Skeletal muscle tissue (tissue), 4 donors: ENCODE data around the gene PMF1. TPM values are rescaled to one million over a fixed set of nuclear protein-coding genes. Genes with fewer than 3 reads are reported as not detected.

Experiments used
- H3K27ac ChIP-seq: one replicate; pipeline ENCODE4 v1.7.0; 2013; ENCODE audit warnings: mild to moderate bottlenecking, low read depth, low read length, inconsistent platforms
- H3K27me3 ChIP-seq, 3 donors: one replicate each; pipeline ENCODE4 v1.7.0; 2013; ENCODE audit warnings: low read length in 3 of 3; ENCODE audit not compliant: control insufficient read depth in 3 of 3, insufficient read depth in 3 of 3
- H3K36me3 ChIP-seq, 3 donors: one replicate each; pipeline ENCODE4 v1.7.0; 2013; ENCODE audit warnings: low read length in 3 of 3; ENCODE audit not compliant: control insufficient read depth in 3 of 3, insufficient read depth in 3 of 3
- H3K4me1 ChIP-seq, 3 donors: one replicate each; pipeline ENCODE4 v1.7.0; 2013; ENCODE audit warnings: low read length in 3 of 3, mild to moderate bottlenecking in 3 of 3; ENCODE audit not compliant: control insufficient read depth in 3 of 3, insufficient read depth in 3 of 3
- H3K4me3 ChIP-seq, 3 donors: one replicate each; pipeline ENCODE4 v1.7.0; 2013; ENCODE audit warnings: low read length in 3 of 3
- H3K9ac ChIP-seq, 3 donors: one replicate each; pipeline ENCODE4 v1.7.0; 2013; ENCODE audit warnings: low read length in 3 of 3, mild to moderate bottlenecking in 3 of 3, moderate library complexity in 2 of 3, low read depth in 1 of 3
- H3K9me3 ChIP-seq, 3 donors: one replicate each; pipeline ENCODE4 v1.7.0; 2013; ENCODE audit warnings: low read length in 3 of 3; ENCODE audit not compliant: control insufficient read depth in 3 of 3
- total RNA-seq: library from RNA; depleted of rRNA; stranded (reverse); fragments of >200 nt; gene quantifications from one replicate; pipeline ENCODE4 v1.2.3, GENCODE V29; 2014
- donor health status: Osteomylitis.

PMF1 gene, protein sequence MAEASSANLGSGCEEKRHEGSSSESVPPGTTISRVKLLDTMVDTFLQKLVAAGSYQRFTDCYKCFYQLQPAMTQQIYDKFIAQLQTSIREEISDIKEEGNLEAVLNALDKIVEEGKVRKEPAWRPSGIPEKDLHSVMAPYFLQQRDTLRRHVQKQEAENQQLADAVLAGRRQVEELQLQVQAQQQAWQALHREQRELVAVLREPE
- 50.6 TPM for total RNA-seq

DNA sequence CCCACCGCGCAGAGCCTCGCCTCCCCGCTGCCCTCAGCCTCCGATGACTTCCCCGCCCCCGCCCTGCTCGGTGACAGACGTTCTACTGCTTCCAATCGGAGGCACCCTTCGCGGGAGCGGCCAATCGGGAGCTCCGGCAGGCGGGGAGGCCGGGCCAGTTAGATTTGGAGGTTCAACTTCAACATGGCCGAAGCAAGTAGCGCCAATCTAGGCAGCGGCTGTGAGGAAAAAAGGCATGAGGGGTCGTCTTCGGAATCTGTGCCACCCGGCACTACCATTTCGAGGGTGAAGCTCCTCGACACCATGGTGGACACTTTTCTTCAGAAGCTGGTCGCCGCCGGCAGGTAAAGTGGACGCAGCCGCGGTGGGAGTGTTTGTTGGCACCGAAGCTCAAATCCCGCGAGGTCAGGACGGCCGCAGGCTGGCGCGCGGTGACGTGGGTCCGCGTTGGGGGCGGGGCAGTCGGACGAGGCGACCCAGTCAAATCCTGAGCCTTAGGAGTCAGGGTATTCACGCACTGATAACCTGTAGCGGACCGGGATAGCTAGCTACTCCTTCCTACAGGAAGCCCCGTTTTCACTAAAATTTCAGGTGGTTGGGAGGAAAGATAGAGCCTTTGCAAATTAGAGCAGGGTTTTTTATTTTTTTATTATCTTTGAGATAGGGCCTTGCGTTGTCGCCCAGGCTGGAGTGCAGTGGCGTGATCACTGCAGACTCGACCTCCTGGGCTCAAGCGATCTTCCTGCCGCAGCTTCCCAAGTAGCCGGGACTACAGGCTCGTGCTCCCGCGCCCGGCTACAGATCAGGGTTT, at the start of gene PMF1:
Gene PMF1, plus strand, starts transcription at position 175 of the 811 bp plus-strand sequence. Its CDS starts 9 bp downstream, at position 184.
- peak within 1 kb of the TSS; percentile 92 to 99 (median 96) for H3K9ac ChIP-seq
- peaks cover 17 to 21% (median 18%) of the 10 kb centered on the region in 3 donors for H3K36me3 ChIP-seq

GRCh38 chr1:156163712-156164111, 49.1 kb upstream of the PMF1 start:
- Histone ChIP-seq H3K36me3 (no peaks in the 10 kb centered on the region), H3K27ac (no peak overlapping the region), H3K4me3 (no peak overlapping the region), H3K27me3 (no peaks in the 10 kb centered on the region), H3K4me1 (peaks cover 11 to 23% (median 18%) of the 10 kb centered on the region in 3 donors), H3K9me3 (no peaks in the 10 kb centered on the region), H3K9ac (no peak overlapping the region)

More for the DNA sequence above, at the start of gene PMF1:
- H3K9me3 ChIP-seq: no peaks in the 10 kb centered on the region
- H3K27ac ChIP-seq: peak within 1 kb of the TSS; percentile 96
- H3K4me3 ChIP-seq: peak within 1 kb of the TSS; percentile 92 to 98 (median 96)
- peaks cover 19 to 30% (median 19%) of the 10 kb centered on the region in 3 donors for H3K4me1 ChIP-seq
- H3K27me3 ChIP-seq: no peaks in the 10 kb centered on the region

DNA sequence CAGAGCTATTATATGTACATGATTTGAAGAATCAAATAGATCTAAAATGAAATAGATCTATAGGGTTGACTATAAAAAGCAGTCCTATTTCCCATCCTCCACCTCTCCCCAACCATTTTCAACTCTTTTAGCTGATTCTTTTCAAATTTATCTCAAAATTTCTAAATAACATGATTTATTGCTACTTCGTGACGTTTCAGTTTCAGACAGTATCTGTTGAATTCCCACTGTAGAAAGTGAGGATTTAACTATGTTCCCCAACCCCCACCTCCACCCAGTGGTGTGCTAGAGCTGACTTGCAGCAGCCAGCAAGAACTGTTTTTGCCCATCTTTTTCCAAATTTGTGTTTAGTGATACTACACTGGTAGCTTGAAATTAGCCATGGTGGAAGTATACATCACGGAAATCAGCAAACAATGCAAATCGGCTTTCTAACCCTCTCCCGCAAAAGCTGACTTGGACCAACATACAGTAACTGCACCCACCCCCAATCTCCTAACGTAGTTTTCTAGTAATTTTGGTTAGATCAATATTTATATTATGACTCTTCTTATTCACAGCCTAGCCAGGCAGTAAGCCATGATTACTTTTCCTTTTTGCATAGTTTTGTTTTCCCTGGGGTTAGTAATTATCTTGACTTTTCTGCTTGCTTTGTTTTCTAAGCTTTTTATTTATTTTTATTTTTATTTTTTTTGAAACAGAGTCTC, 48.5 kb upstream of the PMF1 start:
- no peaks in the 10 kb centered on the region for H3K36me3 ChIP-seq
- H3K27me3 ChIP-seq: no peaks in the 10 kb centered on the region
- no peak overlapping the region for H3K27ac ChIP-seq
- no peak overlapping the region for H3K9ac ChIP-seq
- peaks cover 11 to 23% (median 18%) of the 10 kb centered on the region in 3 donors for H3K4me1 ChIP-seq
- no peak overlapping the region for H3K4me3 ChIP-seq
- H3K9me3 ChIP-seq: no peaks in the 10 kb centered on the region

GRCh38 chr1:156165083-156165482, 47.7 kb upstream of the PMF1 start:
- peaks cover 11 to 20% (median 15%) of the 10 kb centered on the region in 3 donors for H3K4me1 ChIP-seq
- H3K9me3 ChIP-seq: no peaks in the 10 kb centered on the region
- H3K9ac ChIP-seq: no peak overlapping the region
- H3K4me3 ChIP-seq: no peak overlapping the region
- no peaks in the 10 kb centered on the region for H3K36me3 ChIP-seq
- no peak overlapping the region for H3K27ac ChIP-seq
- no peaks in the 10 kb centered on the region for H3K27me3 ChIP-seq

GRCh38 chr1:156167536-156167935, 45.3 kb upstream of the PMF1 start:
- H3K9ac ChIP-seq: no peak overlapping the region
- H3K4me3 ChIP-seq: no peak overlapping the region
- H3K4me1 ChIP-seq: peaks cover 0 to under 1% (median 0%) of the 10 kb centered on the region in 3 donors
- no peak overlapping the region for H3K27ac ChIP-seq
- no peaks in the 10 kb centered on the region for H3K27me3 ChIP-seq
- H3K36me3 ChIP-seq: peaks cover 0 to under 1% (median 0%) of the 10 kb centered on the region in 3 donors
- no peaks in the 10 kb centered on the region for H3K9me3 ChIP-seq

- Histone ChIP-seq H3K4me1 (no peaks in the 10 kb centered on the region), H3K9me3 (no peaks in the 10 kb centered on the region), H3K4me3 (no peak overlapping the region), H3K27ac (no peak overlapping the region), H3K9ac (no peak overlapping the region), H3K27me3 (no peaks in the 10 kb centered on the region), H3K36me3 (peaks cover 4 to 16% (median 6%) of the 10 kb centered on the region in 3 donors)
Observed at GRCh38 chr1:156172696-156173470, 39.9 kb upstream of the PMF1 start.

DNA sequence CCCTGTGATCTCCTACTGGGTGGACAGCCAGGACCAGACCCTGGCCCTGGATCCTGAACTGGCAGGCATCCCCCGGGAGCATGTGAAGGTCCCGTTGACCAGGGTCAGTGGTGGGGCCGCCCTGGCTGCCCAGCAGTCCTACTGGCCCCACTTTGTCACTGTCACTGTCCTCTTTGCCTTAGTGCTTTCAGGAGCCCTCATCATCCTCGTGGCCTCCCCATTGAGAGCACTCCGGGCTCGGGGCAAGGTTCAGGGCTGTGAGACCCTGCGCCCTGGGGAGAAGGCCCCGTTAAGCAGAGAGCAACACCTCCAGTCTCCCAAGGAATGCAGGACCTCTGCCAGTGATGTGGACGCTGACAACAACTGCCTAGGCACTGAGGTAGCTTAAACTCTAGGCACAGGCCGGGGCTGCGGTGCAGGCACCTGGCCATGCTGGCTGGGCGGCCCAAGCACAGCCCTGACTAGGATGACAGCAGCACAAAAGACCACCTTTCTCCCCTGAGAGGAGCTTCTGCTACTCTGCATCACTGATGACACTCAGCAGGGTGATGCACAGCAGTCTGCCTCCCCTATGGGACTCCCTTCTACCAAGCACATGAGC, 36.1 kb upstream of the PMF1 start:
- peaks cover 4 to 16% (median 6%) of the 10 kb centered on the region in 3 donors for H3K36me3 ChIP-seq
- no peak overlapping the region for H3K27ac ChIP-seq
- H3K27me3 ChIP-seq: no peaks in the 10 kb centered on the region
- H3K9me3 ChIP-seq: no peaks in the 10 kb centered on the region
- no peak overlapping the region for H3K9ac ChIP-seq
- no peak overlapping the region for H3K4me3 ChIP-seq
- H3K4me1 ChIP-seq: no peaks in the 10 kb centered on the region

DNA sequence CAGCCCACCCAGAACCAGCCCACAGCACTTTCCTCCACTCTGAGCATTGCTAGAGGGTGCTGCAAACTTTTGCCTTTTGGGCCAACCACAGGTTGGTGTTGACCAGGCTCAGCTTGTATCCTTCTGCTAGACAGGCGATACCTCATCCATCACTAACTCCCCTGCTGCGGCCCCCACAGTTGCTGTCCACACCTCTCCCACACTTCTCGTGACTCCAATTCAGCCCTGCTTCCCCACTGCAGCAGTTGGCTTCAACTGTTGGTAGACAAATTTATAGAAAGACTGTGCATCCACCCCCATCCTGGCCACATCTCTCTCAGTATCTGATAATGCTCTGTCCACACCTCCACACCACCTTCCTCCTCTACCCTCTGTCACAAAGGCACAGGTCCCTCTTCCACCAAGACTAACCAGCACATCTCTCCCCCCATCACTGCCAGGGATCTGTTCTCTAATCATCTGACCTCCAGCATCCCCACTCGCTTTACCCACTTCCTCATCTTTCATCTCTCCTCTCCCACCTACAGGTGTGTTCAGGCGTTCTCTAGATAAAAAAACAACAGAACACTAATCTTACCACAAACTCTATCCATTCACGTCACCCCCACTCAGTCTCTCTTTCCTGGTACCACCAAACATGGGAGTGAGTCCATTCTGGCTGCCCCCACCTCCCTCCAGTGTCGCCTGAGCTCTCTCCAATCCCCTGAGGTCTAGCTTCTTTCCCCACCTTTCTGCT, 34.7 kb upstream of the PMF1 start:
- Histone ChIP-seq H3K27me3 (no peaks in the 10 kb centered on the region), H3K9me3 (no peaks in the 10 kb centered on the region), H3K4me3 (no peak overlapping the region), H3K4me1 (no peaks in the 10 kb centered on the region), H3K36me3 (peaks cover 4 to 11% (median 6%) of the 10 kb centered on the region in 3 donors), H3K9ac (no peak overlapping the region), H3K27ac (no peak overlapping the region)

DNA sequence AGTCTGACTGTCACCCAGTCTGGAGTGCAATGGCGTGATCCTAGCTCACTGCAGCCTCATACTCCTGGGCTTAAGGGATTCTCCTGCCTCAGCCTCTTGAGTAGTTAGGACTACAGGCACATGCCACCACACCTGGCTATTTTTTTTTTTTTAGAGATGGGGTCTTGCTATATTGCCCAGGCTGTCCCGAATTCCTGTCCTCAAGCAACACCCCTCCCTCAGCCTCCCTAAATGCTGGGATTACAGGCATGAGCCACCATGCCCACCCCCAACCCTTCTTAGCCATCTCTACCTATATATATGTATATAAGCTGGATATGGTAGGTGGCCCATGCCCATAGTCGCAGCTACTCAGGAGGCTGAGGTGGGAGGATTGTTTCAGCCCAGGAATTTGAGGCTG, 32.3 kb upstream of the PMF1 start:
- peaks cover 3 to 7% (median 4%) of the 10 kb centered on the region in 3 donors for H3K36me3 ChIP-seq
- H3K27ac ChIP-seq: no peak overlapping the region
- no peaks in the 10 kb centered on the region for H3K9me3 ChIP-seq
- no peaks in the 10 kb centered on the region for H3K27me3 ChIP-seq
- H3K4me1 ChIP-seq: no peaks in the 10 kb centered on the region
- no peak overlapping the region for H3K4me3 ChIP-seq
- no peak overlapping the region for H3K9ac ChIP-seq
